B cell (primary cell): ENCODE results near the gene ZSCAN31. TPM values are rescaled to one million over a fixed set of nuclear protein-coding genes. Genes with fewer than 3 reads are reported as not detected.

Experiments used
- ATAC-seq: fragments of 200-7000 bp; cut with Tn5 transposase; one replicate; pipeline ENCODE4 v1.10.0; 2021; ENCODE audit warnings: low read depth, mild to moderate bottlenecking, moderate number of reproducible peaks, moderate library complexity
- CTCF ChIA-PET: fragments of 350-600 bp; sonication (Branson Sonifier 250); formaldehyde crosslinking; loops from one replicate; lab custom pipeline; 2021; ENCODE audit warnings: antibody characterized with exemption, inconsistent platforms; lab: Charles Lee
- POLR2A ChIA-PET: fragments of 350-600 bp; sonication (Branson Sonifier 250); formaldehyde crosslinking; loops from one replicate; lab custom pipeline; 2021; ENCODE audit warnings: antibody characterized with exemption; lab: Charles Lee
- DNase-seq: peaks from one replicate; pipeline ENCODE4 v3.0.0; 2013
- H2AFZ ChIP-seq: 2 replicates; pipeline ENCODE4 v1.6.1; 2012; ENCODE audit warnings: mild to moderate bottlenecking, low read depth, low read length; ENCODE audit not compliant: insufficient read depth, poor library complexity, severe bottlenecking
- H3K27ac ChIP-seq, 2 donors: 1 replicate in 1 of 2; 2 replicates in 1 of 2; pipeline ENCODE4 v1.5.1; 2012 to 2013; ENCODE audit warnings: low read length in 2 of 2, mild to moderate bottlenecking in 2 of 2, moderate library complexity in 1 of 2
- H3K27me3 ChIP-seq, 4 experiments: fragments of 200-600 bp in 1 of 4; sonication (generic) in 1 of 4; replicated peaks in 1 of 4; 1 replicate in 2 of 4; 2 replicates in 2 of 4; pipeline versions ENCODE4 v1.6.1 to v1.7.0; 2013 to 2016; ENCODE audit warnings: low read length in 3 of 4, mild to moderate bottlenecking in 2 of 4, mixed read lengths in 1 of 4, moderate library complexity in 1 of 4; ENCODE audit not compliant: insufficient read depth in 4 of 4, control insufficient read depth in 3 of 4; ENCODE audit errors: control extremely low read depth in 1 of 4
- H3K36me3 ChIP-seq, 2 experiments: replicated peaks in 1 of 2; 1 replicate in 1 of 2; 2 replicates in 1 of 2; pipeline versions ENCODE4 v1.6.1 to v1.7.1; 2013; ENCODE audit warnings: low read length in 1 of 2; ENCODE audit not compliant: insufficient read depth in 2 of 2, control insufficient read depth in 1 of 2; ENCODE audit errors: control extremely low read depth in 1 of 2, extremely low read depth in 1 of 2
- H3K4me1 ChIP-seq, 2 donors: fragments of 200-600 bp in 1 of 2; sonication (generic) in 1 of 2; 1 replicate in 1 of 2; 2 replicates in 1 of 2; pipeline versions ENCODE4 v1.5.1 to v1.6.1; 2013 to 2017; ENCODE audit warnings: low read length in 2 of 2; ENCODE audit not compliant: control insufficient read depth in 2 of 2, insufficient read depth in 2 of 2
- H3K4me2 ChIP-seq: replicated peaks from 2 replicates; pipeline ENCODE3; 2012; ENCODE audit warnings: mild to moderate bottlenecking, low read depth, low read length; ENCODE audit not compliant: poor library complexity, severe bottlenecking
- H3K4me3 ChIP-seq, 5 experiments: fragments of 200-600 bp in 1 of 5; sonication (generic) in 1 of 5; 1 replicate in 3 of 5; 2 replicates in 2 of 5; pipeline versions ENCODE4 v1.5.1 to v1.7.0; 2011 to 2016; ENCODE audit warnings: low read length in 4 of 5, mild to moderate bottlenecking in 4 of 5, low read depth in 2 of 5, control low read depth in 1 of 5, moderate library complexity in 1 of 5; ENCODE audit not compliant: insufficient read depth in 1 of 5; ENCODE audit errors: control extremely low read depth in 1 of 5, extremely low read depth in 1 of 5
- H3K79me2 ChIP-seq: fragments of 200-600 bp; sonication (generic); one replicate; pipeline ENCODE4 v1.6.0; 2016; ENCODE audit warnings: low read length; ENCODE audit not compliant: control insufficient read depth, insufficient read depth
- H3K9ac ChIP-seq: fragments of 200-600 bp; sonication (generic); 2 replicates; pipeline ENCODE4 v1.6.1; 2017; ENCODE audit warnings: mild to moderate bottlenecking, low read length, moderate library complexity
- H3K9me3 ChIP-seq, 3 donors: one replicate each; pipeline versions ENCODE4 v1.6.1 to v1.7.1; 2013; ENCODE audit warnings: low read length in 2 of 3; ENCODE audit not compliant: control insufficient read depth in 2 of 3, insufficient read depth in 1 of 3; ENCODE audit errors: control extremely low read depth in 1 of 3
- H4K20me1 ChIP-seq: 2 replicates; pipeline ENCODE4 v1.6.0; 2012; ENCODE audit warnings: mild to moderate bottlenecking, low read length; ENCODE audit not compliant: insufficient read depth, control insufficient read depth, poor library complexity, severe bottlenecking
- H3K27ac Mint-ChIP-seq: one replicate; pipeline ENCODE4 v1.8.0; 2021; ENCODE audit warnings: mixed read lengths
- H3K27me3 Mint-ChIP-seq: one replicate; pipeline ENCODE4 v1.8.0; 2021; ENCODE audit warnings: mixed read lengths
- H3K4me1 Mint-ChIP-seq: one replicate; pipeline ENCODE4 v1.8.0; 2021; ENCODE audit warnings: mixed read lengths
- H3K4me3 Mint-ChIP-seq: one replicate; pipeline ENCODE4 v1.8.0; 2021; ENCODE audit warnings: mixed read lengths
- H3K9me3 Mint-ChIP-seq: one replicate; pipeline ENCODE4 v1.8.0; 2022; ENCODE audit warnings: mixed read lengths; ENCODE audit not compliant: insufficient read depth
- EZH2 ChIP-seq: IDR thresholded peaks from 2 replicates; pipeline ENCODE4 v1.6.1; 2012; ENCODE audit warnings: borderline replicate concordance, low read depth, mild to moderate bottlenecking, moderate library complexity, low read length; ENCODE audit not compliant: insufficient read depth, poor library complexity, severe bottlenecking
- WGBS: methylation state at CpG from one replicate; pipeline ENCODE4 v1.1.5; 2013; ENCODE audit warnings: missing lambda C conversion rate; ENCODE audit not compliant: insufficient coverage; 5-methylcytosine and 5-hydroxymethylcytosine counted together
- intact Hi-C: fragments of 100-400 bp; cut with micrococcal nuclease; formaldehyde crosslinking; loops from one replicate; pipeline ENCODE4 v1.10.0; 2022
- polyA plus RNA-seq: library from polyadenylated mRNA; depleted of rRNA; stranded (reverse); fragments of >200 nt; gene quantifications from 2 replicates; pipeline ENCODE4 v1.2.3, GENCODE V29; 2012
- total RNA-seq, 2 donors: library from RNA; stranded (reverse); fragments of 120-200 nt in 1 of 2; gene quantifications; 1 replicate in 1 of 2; 2 replicates in 1 of 2; pipeline versions ENCODE4 v1.2.3 to v1.2.4, GENCODE V29; 2013 to 2022
- TF ChIP-seq, protein P1 (sequence below): fragments of 200-600 bp; IDR thresholded peaks from one replicate; pipeline ENCODE4 v1.8.0; 2022; ENCODE audit warnings: antibody characterized with exemption, mild to moderate bottlenecking

Gene ZSCAN31
- total and polyA plus RNA-seq, 2 donors (not counting 1 experiment from before 2014, with no cell fraction given): 1.9 to 4.6 TPM

DNA sequence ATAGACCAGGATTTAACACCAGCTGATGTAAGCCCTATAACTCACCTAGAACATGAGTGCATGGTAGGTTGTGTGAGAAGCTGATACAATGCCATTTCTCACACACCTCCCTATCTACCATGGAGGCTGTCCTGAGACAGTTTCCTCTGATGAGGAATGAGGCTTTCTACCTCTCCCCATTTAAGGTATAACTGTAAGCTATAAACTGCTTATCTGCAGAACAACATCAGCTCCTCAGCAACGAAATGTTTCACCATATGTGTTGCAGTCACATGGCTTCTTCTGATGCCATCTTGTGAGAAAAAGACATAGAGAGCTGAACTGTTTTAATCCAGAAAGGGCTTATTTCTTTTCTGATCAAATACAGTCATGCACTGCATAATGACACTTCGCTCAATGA is 34.5 kb upstream of the ZSCAN31 start:
- Histone ChIP-seq H3K4me1 (peaks cover 22 to 23% of the 10 kb centered on the region in 2 donors), H3K9me3 (no peaks in the 10 kb centered on the region), H3K9ac (no peak overlapping the region), H4K20me1 (no peaks in the 10 kb centered on the region), H3K79me2 (no peaks in the 10 kb centered on the region), H2AFZ (no peak overlapping the region), H3K27me3 (no peaks in the 10 kb centered on the region), H3K27ac (no peak overlapping the region), H3K4me3 (no peak overlapping the region), H3K4me2 (no peak overlapping the region), H3K36me3 (peaks cover 11 to 14% of the 10 kb centered on the region in 2 experiments)
- Mint-ChIP-seq H3K4me3 (no peak overlapping the region), H3K9me3 (no peaks in the 10 kb centered on the region), H3K4me1 (peaks cover 24% of the 10 kb centered on the region), H3K27ac (no peak overlapping the region), H3K27me3 (no peaks in the 10 kb centered on the region)
- ChIA-PET CTCF (interaction anchor here (0.9 to 2.9 kb wide), 2 partner anchors 13 to 14 kb away, joined by 3 to 13 read pairs; no protein-coding TSS in a partner anchor), POLR2A (no interaction called here)
- no peak for ATAC-seq
- no peak for TF ChIP-seq EZH2
- TF ChIP-seq, protein P1, sequence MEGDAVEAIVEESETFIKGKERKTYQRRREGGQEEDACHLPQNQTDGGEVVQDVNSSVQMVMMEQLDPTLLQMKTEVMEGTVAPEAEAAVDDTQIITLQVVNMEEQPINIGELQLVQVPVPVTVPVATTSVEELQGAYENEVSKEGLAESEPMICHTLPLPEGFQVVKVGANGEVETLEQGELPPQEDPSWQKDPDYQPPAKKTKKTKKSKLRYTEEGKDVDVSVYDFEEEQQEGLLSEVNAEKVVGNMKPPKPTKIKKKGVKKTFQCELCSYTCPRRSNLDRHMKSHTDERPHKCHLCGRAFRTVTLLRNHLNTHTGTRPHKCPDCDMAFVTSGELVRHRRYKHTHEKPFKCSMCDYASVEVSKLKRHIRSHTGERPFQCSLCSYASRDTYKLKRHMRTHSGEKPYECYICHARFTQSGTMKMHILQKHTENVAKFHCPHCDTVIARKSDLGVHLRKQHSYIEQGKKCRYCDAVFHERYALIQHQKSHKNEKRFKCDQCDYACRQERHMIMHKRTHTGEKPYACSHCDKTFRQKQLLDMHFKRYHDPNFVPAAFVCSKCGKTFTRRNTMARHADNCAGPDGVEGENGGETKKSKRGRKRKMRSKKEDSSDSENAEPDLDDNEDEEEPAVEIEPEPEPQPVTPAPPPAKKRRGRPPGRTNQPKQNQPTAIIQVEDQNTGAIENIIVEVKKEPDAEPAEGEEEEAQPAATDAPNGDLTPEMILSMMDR: no peak
- intact Hi-C loops: no loop called here
- DNase-seq: no peak
- 100% methylated on average over 1 of the region's 2 CpGs for WGBS

DNA sequence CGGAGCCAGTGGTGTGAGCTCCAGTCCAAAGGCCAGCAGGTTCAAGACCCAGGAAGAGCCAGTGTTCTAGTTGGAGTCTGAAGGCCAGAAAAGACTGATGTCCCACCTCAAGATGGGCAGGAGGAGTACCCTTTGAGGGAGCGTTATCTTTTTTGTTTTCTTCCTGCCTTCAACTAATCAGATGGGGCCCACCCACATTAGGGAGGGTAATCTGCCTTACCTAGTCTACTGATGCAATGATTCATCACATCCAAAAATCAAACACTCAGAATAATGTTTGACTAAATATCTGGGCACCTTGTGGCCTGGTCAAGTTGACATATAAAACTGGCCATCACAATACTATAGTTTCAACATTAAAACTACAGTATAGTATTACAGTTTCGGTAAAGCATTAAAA is 33.5 kb upstream of the ZSCAN31 start:
- ATAC-seq: no peak

More for the DNA sequence above, 33.5 kb upstream of the ZSCAN31 start:
- ChIA-PET CTCF (no interaction called here), POLR2A (no interaction called here)
- no peak overlapping the region for H3K27ac ChIP-seq
- no peak for DNase-seq
- H3K4me2 ChIP-seq: no peak overlapping the region
- peaks cover 24% of the 10 kb centered on the region for H3K4me1 Mint-ChIP-seq
- intact Hi-C loops: no loop called here
- TF ChIP-seq, protein P1: no peak
- TF ChIP-seq EZH2: no peak
- no peak overlapping the region for H3K4me3 ChIP-seq
- no peaks in the 10 kb centered on the region for H3K79me2 ChIP-seq
- peaks cover 22 to 23% of the 10 kb centered on the region in 2 donors for H3K4me1 ChIP-seq
- H4K20me1 ChIP-seq: no peaks in the 10 kb centered on the region
- H3K9me3 Mint-ChIP-seq: no peaks in the 10 kb centered on the region
- H3K9me3 ChIP-seq: no peaks in the 10 kb centered on the region
- H3K9ac ChIP-seq: no peak overlapping the region
- H3K36me3 ChIP-seq: peaks cover 15 to 18% of the 10 kb centered on the region in 2 experiments
- 85% methylated on average over 2 of the region's 3 CpGs for WGBS
- no peaks in the 10 kb centered on the region for H3K27me3 Mint-ChIP-seq
- H3K27me3 ChIP-seq: no peaks in the 10 kb centered on the region
- H3K27ac Mint-ChIP-seq: no peak overlapping the region
- H3K4me3 Mint-ChIP-seq: no peak overlapping the region
- H2AFZ ChIP-seq: no peak overlapping the region
